HepG2 (cell line): ENCODE measurements around the gene CIT. TPM values are rescaled to one million over a fixed set of nuclear protein-coding genes. Genes with fewer than 3 reads are reported as not detected.

ENCODE experiments used
- ATAC-seq: fragments of 200-7000 bp; cut with Tn5 transposase; 3 replicates; pipeline ENCODE4 v1.9.1; 2020; ENCODE audit warnings: mild to moderate bottlenecking, moderate library complexity
- BruUV-seq: library from RNA; stranded (reverse); fragments of 400-500 nt; replicated peaks from 2 replicates; lab custom pipeline; 2021; lab: Mats Ljungman, UMichigan
- CTCF ChIA-PET: fragments of 300-600 bp; formaldehyde crosslinking; extraction: SDS; loops from one replicate; lab custom pipeline; 2021; ENCODE audit warnings: low total read pairs, inconsistent platforms, low intra/inter-chr PET ratio; lab: Yijun Ruan, JAX
- POLR2A ChIA-PET: fragments of 350-600 bp; sonication (Branson Sonifier 250); formaldehyde crosslinking; loops from one replicate; lab custom pipeline; 2020; ENCODE audit warnings: antibody characterized with exemption, inconsistent platforms; lab: Yijun Ruan, JAX
- DNase-seq: peaks from one replicate; pipeline ENCODE4 v3.0.0-alpha.2; 2015; ENCODE audit warnings: low spot score
- FAIRE-seq: peaks from 3 replicates; lab custom pipeline; 2011; peaks lifted over from hg19 to GRCh38; lab: Jason Lieb, UNC
- H2AFZ ChIP-seq: one replicate; pipeline ENCODE4 v1.6.1; 2011; ENCODE audit warnings: low read length, inconsistent platforms
- H3K27ac ChIP-seq: fragments of 300-600 bp; 3 replicates; pipeline ENCODE4 v1.8.0; 2011; ENCODE audit warnings: mixed run types, mild to moderate bottlenecking, mixed read lengths, low read length, inconsistent platforms; ENCODE audit not compliant: insufficient read depth; ENCODE audit errors: extremely low read length
- H3K27me3 ChIP-seq, 2 experiments: fragments of 200-600 bp in 1 of 2; 2 replicates in 1 of 2; 3 replicates in 1 of 2; pipeline versions ENCODE4 v1.6.0 to v1.8.0; 2011; ENCODE audit warnings: low read length in 2 of 2, mild to moderate bottlenecking in 2 of 2, moderate library complexity in 2 of 2, inconsistent platforms in 1 of 2; ENCODE audit not compliant: insufficient read depth in 2 of 2, control insufficient read depth in 1 of 2
- H3K36me3 ChIP-seq, 2 experiments: fragments of 200-600 bp in 1 of 2; replicated peaks in 1 of 2; 2 replicates in 1 of 2; 3 replicates in 1 of 2; pipeline versions ENCODE4 v1.5.1 to v1.8.0; 2011; ENCODE audit warnings: low read length in 2 of 2, inconsistent platforms in 1 of 2; ENCODE audit not compliant: insufficient read depth in 2 of 2, control insufficient read depth in 1 of 2
- H3K4me1 ChIP-seq: 2 replicates; pipeline ENCODE4 v1.5.1; 2012; ENCODE audit warnings: low read length, inconsistent platforms; ENCODE audit not compliant: insufficient read depth
- H3K4me2 ChIP-seq: 2 replicates; pipeline ENCODE4 v1.6.0; 2011; ENCODE audit warnings: low read depth, low read length, inconsistent platforms
- H3K4me3 ChIP-seq, 3 experiments: fragments of 200-600 bp in 1 of 3; sonication (generic), shearing (Covaris generic) in 1 of 3; replicated peaks in 1 of 3; 2 replicates each; pipeline ENCODE4 v1.5.1; 2011 to 2016; ENCODE audit warnings: low read length in 3 of 3, inconsistent platforms in 2 of 3, low read depth in 2 of 3, mild to moderate bottlenecking in 2 of 3, control low read depth in 1 of 3, mixed read lengths in 1 of 3; ENCODE audit not compliant: insufficient read depth in 1 of 3
- H3K79me2 ChIP-seq: one replicate; pipeline ENCODE4 v1.6.1; 2011; ENCODE audit warnings: low read length, inconsistent platforms; ENCODE audit not compliant: insufficient read depth
- H3K9ac ChIP-seq: 2 replicates; pipeline ENCODE4 v1.6.0; 2011; ENCODE audit warnings: mild to moderate bottlenecking, low read depth, low read length, inconsistent platforms; ENCODE audit not compliant: insufficient read depth
- H3K9me3 ChIP-seq: 2 replicates; pipeline ENCODE4 v1.5.1; 2012; ENCODE audit warnings: mild to moderate bottlenecking, low read length
- H4K20me1 ChIP-seq: 2 replicates; pipeline ENCODE4 v1.6.0; 2011; ENCODE audit warnings: inconsistent platforms, mild to moderate bottlenecking, low read length, moderate library complexity; ENCODE audit not compliant: insufficient read depth
- BRF2 ChIP-seq: sonication (generic); formaldehyde crosslinking; IDR thresholded peaks from 2 replicates; pipeline ENCODE4 v1.8.1; 2022; ENCODE audit warnings: mild to moderate bottlenecking, missing genetic modification reagents
- CTCF ChIP-seq: sonication (generic); formaldehyde crosslinking; IDR thresholded peaks from 2 replicates; pipeline ENCODE4 v1.5.0; 2020; ENCODE audit warnings: mild to moderate bottlenecking, missing genetic modification reagents, moderate library complexity
- GMEB1 ChIP-seq: sonication (generic); formaldehyde crosslinking; IDR thresholded peaks from 2 replicates; pipeline ENCODE4 v1.5.1; 2020; ENCODE audit warnings: missing genetic modification reagents, mild to moderate bottlenecking, borderline replicate concordance
- NFIB ChIP-seq: sonication (generic); formaldehyde crosslinking; IDR thresholded peaks from 2 replicates; pipeline ENCODE4 v1.9.0; 2021; ENCODE audit warnings: missing genetic modification reagents, mild to moderate bottlenecking, borderline replicate concordance
- SNAPC5 ChIP-seq: sonication (generic); formaldehyde crosslinking; IDR thresholded peaks from 2 replicates; pipeline ENCODE4 v1.8.1; 2023; ENCODE audit warnings: mild to moderate bottlenecking, missing genetic modification reagents, borderline replicate concordance
- ZC3H4 ChIP-seq: sonication (generic); formaldehyde crosslinking; IDR thresholded peaks from 2 replicates; pipeline ENCODE4 v1.4.0; 2020; ENCODE audit warnings: missing genetic modification reagents, borderline replicate concordance
- ZNF577 ChIP-seq: sonication (generic); formaldehyde crosslinking; IDR thresholded peaks from 2 replicates; pipeline ENCODE4 v1.4.0; 2020; ENCODE audit warnings: mild to moderate bottlenecking, low read depth, missing genetic modification reagents, borderline replicate concordance
- ZNF775 ChIP-seq: sonication (generic); formaldehyde crosslinking; IDR thresholded peaks from 2 replicates; pipeline ENCODE4 v1.4.0; 2020; ENCODE audit warnings: missing genetic modification reagents, mild to moderate bottlenecking, moderate library complexity, borderline replicate concordance
- ZSCAN21 ChIP-seq: sonication (generic); formaldehyde crosslinking; IDR thresholded peaks from 2 replicates; pipeline ENCODE4 v1.8.0; 2022; ENCODE audit warnings: mild to moderate bottlenecking, missing genetic modification reagents, moderate library complexity, borderline replicate concordance
- WGBS: methylation state at CpG from one replicate; pipeline ENCODE4 v1.1.6; 2017; ENCODE audit warnings: low lambda C conversion rate; 5-methylcytosine and 5-hydroxymethylcytosine counted together
- in situ Hi-C: cut with HindIII; loops from 2 replicates; pipeline ENCODE4 v1.10.0; 2017; ENCODE audit warnings: low pct_unique_long_range_greater_than_20kb; ENCODE audit not compliant: extremely low pct_ligation_motif_present
- intact Hi-C: fragments of 100-400 bp; cut with micrococcal nuclease; formaldehyde crosslinking; loops from one replicate; pipeline ENCODE4 v1.10.0; 2022; ENCODE audit not compliant: unreplicated experiment
- polyA plus RNA-seq, 8 experiments: library from polyadenylated mRNA; depleted of rRNA in 3 of 8; stranded (reverse) in 7 of 8; unstranded in 1 of 8; fragments of >200 nt; fragmentation: Illumina TruSeq in 4 of 8; extraction: Trizol in 4 of 8; gene quantifications; 2 replicates each; pipeline versions ENCODE4 v1.2.1 to v1.2.3, GENCODE V29; 2011 to 2016; ENCODE audit warnings: low read depth in 4 of 8, missing spikeins in 1 of 8, mixed read lengths in 1 of 8; ENCODE audit not compliant: insufficient read depth in 1 of 8
- total RNA-seq, 5 experiments: library from RNA; depleted of rRNA; stranded (reverse); fragments of >200 nt; fragmentation: Illumina TruSeq; extraction: Trizol; gene quantifications; 2 replicates each; pipeline ENCODE4 v1.2.3, GENCODE V29; 2016; ENCODE audit warnings: low read depth in 1 of 5

CIT gene
- total and polyA plus RNA-seq, 2 of the 13 experiments (the other 11 are each of a cell fraction or from before 2014, with no cell fraction given): 7.7 to 11.7 TPM

- POLR2A ChIA-PET: no interaction called here
Observed at GRCh38 chr12:119678459-119678858, 198.7 kb downstream of the CIT start.

GRCh38 chr12:119676573-119676972 is 200.5 kb downstream of the CIT start:
- BruUV-seq: no TSS peak
- WGBS: 95% methylated on average over 13 of the region's 13 CpGs
- peak; percentile 50 for ATAC-seq
- H3K36me3 ChIP-seq: peaks cover 44 to 94% of the 10 kb centered on the region in 2 experiments
- TF ChIP-seq ZNF577 (CRISPR knock-in tag): no peak
- no peak for TF ChIP-seq BRF2
- peak; percentile 29; the same call in 1 of the 2 replicates for TF ChIP-seq CTCF (CRISPR knock-in tag)
- ChIA-PET CTCF (no interaction called here), POLR2A (no interaction called here)
- in situ Hi-C loops (no loop called here), intact Hi-C loops (no loop called here)
- H3K4me2 ChIP-seq: no peak overlapping the region
- FAIRE-seq: no peak
- no peak overlapping the region for H2AFZ ChIP-seq
- no peaks in the 10 kb centered on the region for H3K9me3 ChIP-seq
- H3K4me1 ChIP-seq: peaks cover 35% of the 10 kb centered on the region
- no peak overlapping the region for H3K9ac ChIP-seq
- H3K79me2 ChIP-seq: no peaks in the 10 kb centered on the region
- no peak overlapping the region for H3K27ac ChIP-seq
- DNase-seq: no peak
- no peaks in the 10 kb centered on the region for H3K27me3 ChIP-seq
- H3K4me3 ChIP-seq: no peak overlapping the region
- 0 out of 2 replicates have a peak, but pooled peaks cover 2% of the 10 kb centered on the region for H4K20me1 ChIP-seq

More at GRCh38 chr12:119678459-119678858, 198.7 kb downstream of the CIT start:
- H3K4me2 ChIP-seq: no peak overlapping the region
- 0 out of 2 replicates have a peak, but pooled peaks cover 2% of the 10 kb centered on the region for H4K20me1 ChIP-seq
- FAIRE-seq (no peak), DNase-seq (no peak), ATAC-seq (no peak)
- H3K36me3 ChIP-seq: peaks cover 36 to 76% of the 10 kb centered on the region in 2 experiments
- CTCF ChIA-PET: no interaction called here
- no peak overlapping the region for H3K27ac ChIP-seq
- intact Hi-C loops: no loop called here
- in situ Hi-C loops: no loop called here
- no peaks in the 10 kb centered on the region for H3K27me3 ChIP-seq
- H3K9ac ChIP-seq: no peak overlapping the region
- H3K9me3 ChIP-seq: no peaks in the 10 kb centered on the region
- 95% methylated on average over 7 of the region's 7 CpGs for WGBS
- TF ChIP-seq ZSCAN21 (CRISPR knock-in tag) (no peak), SNAPC5 (CRISPR knock-in tag) (no peak), NFIB (no peak), GMEB1 (CRISPR knock-in tag) (no peak), ZC3H4 (CRISPR knock-in tag) (no peak), ZNF775 (no peak)
- TF ChIP-seq, all 625 proteins: peak for 0
- H2AFZ ChIP-seq: no peak overlapping the region
- peaks cover 54% of the 10 kb centered on the region for H3K4me1 ChIP-seq
- no peak overlapping the region for H3K4me3 ChIP-seq
- TSS peak; percentile 5 for BruUV-seq
- H3K79me2 ChIP-seq: no peaks in the 10 kb centered on the region
